ENCODE results near the gene APOBEC3C.
"Not testable (repeated sequence)": the region's sequence is repeated elsewhere in the genome, so short reads cannot be mapped to it uniquely, and the experiment has no call there.

The APOBEC3C gene

GRCh38 chr22:39066442-39067276 lies 52.6 kb downstream of the APOBEC3C start:
- not testable (repeated sequence) for DNase-seq

- DNase-seq, result no peak
These were observed 54.2 kb downstream of the APOBEC3C start for GRCh38 chr22:39068033-39068785.
